ENCODE results near the gene FOXI1.

GRCh38 chr5:170076739-170077138 is 29.0 kb upstream of the FOXI1 start:
- no peak for TF ChIP-seq EZH2 (IDR thresholded peaks at IDR 0.05; ENCODE audit: insufficient read depth, poor library complexity, severe bottlenecking)
- no peak for TF ChIP-seq EZH2phosphoT487 (IDR thresholded peaks at IDR 0.05; ENCODE audit: insufficient read depth, low read depth)
